Measurements from ENCODE around the gene TMEM53.

TMEM53 gene

DNA sequence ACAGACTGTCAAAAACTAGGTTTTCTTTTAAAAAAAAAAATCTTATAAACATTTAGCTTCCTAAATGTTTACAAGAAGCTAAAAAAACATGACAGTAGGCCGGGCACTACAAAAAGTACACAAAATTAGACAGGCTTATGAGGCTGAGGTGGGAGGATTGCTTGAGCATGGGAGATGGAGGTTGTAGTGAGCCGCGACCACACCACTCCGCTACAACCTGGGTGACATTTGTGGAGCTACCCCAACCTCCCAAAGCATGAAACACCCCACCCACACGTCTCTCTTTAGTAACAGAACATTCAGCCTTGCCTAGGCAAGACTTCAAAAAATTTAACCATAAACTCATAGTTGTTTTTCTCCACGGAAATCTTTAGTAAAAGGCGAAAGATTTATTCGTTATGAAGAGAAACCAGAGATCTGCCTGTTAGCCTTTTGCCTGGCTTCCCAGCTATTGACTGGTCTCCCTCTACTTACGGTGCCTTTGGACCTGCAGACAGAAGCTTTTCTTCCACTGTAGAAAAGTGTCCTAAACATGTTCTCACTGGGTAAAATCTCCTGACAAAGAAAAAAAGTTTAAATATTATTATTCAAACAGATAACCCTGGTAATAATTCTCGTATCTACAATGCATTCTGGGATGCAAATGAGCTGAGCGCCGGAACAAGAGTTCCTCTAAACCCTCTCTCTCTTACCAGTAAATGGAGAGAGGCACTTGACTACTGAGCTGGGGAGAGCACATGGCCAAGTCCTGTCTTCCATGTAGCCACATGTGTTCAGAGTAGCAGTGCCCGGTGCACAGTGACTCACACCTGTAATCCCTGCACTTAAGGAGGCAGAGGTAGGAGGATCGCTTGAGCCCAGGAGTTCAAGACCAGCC lies 47.4 kb upstream of the TMEM53 start:
- TF ChIP-seq, protein P1, sequence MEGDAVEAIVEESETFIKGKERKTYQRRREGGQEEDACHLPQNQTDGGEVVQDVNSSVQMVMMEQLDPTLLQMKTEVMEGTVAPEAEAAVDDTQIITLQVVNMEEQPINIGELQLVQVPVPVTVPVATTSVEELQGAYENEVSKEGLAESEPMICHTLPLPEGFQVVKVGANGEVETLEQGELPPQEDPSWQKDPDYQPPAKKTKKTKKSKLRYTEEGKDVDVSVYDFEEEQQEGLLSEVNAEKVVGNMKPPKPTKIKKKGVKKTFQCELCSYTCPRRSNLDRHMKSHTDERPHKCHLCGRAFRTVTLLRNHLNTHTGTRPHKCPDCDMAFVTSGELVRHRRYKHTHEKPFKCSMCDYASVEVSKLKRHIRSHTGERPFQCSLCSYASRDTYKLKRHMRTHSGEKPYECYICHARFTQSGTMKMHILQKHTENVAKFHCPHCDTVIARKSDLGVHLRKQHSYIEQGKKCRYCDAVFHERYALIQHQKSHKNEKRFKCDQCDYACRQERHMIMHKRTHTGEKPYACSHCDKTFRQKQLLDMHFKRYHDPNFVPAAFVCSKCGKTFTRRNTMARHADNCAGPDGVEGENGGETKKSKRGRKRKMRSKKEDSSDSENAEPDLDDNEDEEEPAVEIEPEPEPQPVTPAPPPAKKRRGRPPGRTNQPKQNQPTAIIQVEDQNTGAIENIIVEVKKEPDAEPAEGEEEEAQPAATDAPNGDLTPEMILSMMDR (conservative IDR thresholded peaks at IDR 0.05; ENCODE audit: low read depth, low read length): no peak
- peak overlapping the region; percentile 87 for H3K27ac ChIP-seq
- H3K9ac ChIP-seq: peak overlapping the region; percentile 55; the same call in 1 of the 2 replicates
- H3K27me3 ChIP-seq (ENCODE audit: insufficient read depth, low read depth): no peaks in the 10 kb centered on the region
- no peaks in the 10 kb centered on the region for H3K36me3 ChIP-seq (ENCODE audit: insufficient read depth)
- no peaks in the 10 kb centered on the region for H3K79me2 ChIP-seq (ENCODE audit: insufficient read depth, low read depth)
- H3K4me3 ChIP-seq (IDR thresholded peaks at IDR 0.05; ENCODE audit: insufficient read depth, low read depth, low read length): no peak overlapping the region
- H3K4me1 ChIP-seq (ENCODE audit: low read depth, poor library complexity, severe bottlenecking): peaks cover 50% of the 10 kb centered on the region
- peak overlapping the region; percentile 6; the same call in 1 of the 2 replicates for H3K4me2 ChIP-seq
- H2AFZ ChIP-seq (ENCODE audit: low read depth): peak overlapping the region; percentile 42
- no peaks in the 10 kb centered on the region for H4K20me1 ChIP-seq (ENCODE audit: insufficient read depth)

DNA sequence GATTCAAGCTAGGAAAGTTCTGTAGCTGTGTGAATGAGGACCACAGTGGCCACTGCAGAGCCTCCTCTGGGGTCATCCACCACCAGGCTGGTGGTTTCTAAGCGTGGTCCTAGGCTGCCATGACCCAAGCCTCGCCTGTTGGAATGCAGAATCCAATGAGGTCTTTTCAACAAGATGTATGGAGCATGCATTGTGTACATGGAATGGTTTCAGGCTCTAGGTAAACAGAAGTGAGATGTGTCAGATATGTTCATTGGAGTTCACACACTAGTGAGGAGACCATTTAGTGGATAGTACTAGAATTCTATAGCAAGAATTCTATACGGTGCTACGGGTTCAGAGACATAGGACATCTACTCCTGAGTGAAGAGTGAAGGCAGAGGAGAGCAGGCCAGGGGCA lies 46.0 kb upstream of the TMEM53 start:
- Histone ChIP-seq H3K4me1 (ENCODE audit: low read depth, poor library complexity, severe bottlenecking) (peaks cover 58% of the 10 kb centered on the region), H3K36me3 (ENCODE audit: insufficient read depth) (no peaks in the 10 kb centered on the region), H3K4me2 (no peak overlapping the region)

DNA sequence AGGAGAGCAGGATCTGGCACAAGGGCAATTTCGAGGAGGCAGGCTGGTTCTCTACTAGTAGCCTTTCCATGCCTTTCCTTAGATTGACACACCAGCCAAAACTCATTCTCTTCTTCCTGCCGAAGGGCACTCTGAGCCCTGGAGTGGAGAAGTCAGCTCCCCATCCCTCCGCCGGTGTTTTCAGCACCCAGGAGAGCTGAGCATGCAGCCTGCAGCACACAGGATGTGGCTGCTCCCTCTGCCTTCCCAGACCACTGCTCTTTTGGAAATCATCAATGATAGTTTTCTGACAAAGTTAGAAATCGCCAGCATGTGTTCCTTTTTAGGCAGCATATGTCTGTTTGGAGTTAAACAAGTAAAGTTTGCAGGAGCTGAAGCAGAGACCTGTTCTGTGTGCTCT lies 45.0 kb upstream of the TMEM53 start:
- TF ChIP-seq, protein P1 (conservative IDR thresholded peaks at IDR 0.05; ENCODE audit: low read depth, low read length): no peak
- H3K27me3 ChIP-seq (ENCODE audit: insufficient read depth, low read depth): no peaks in the 10 kb centered on the region
- H3K4me1 ChIP-seq (ENCODE audit: low read depth, poor library complexity, severe bottlenecking): peaks cover 66% of the 10 kb centered on the region
- H2AFZ ChIP-seq (ENCODE audit: low read depth): no peak overlapping the region
- no peaks in the 10 kb centered on the region for H3K36me3 ChIP-seq (ENCODE audit: insufficient read depth)
- H3K4me2 ChIP-seq: no peak overlapping the region
- H3K27ac ChIP-seq: no peak overlapping the region
- no peaks in the 10 kb centered on the region for H4K20me1 ChIP-seq (ENCODE audit: insufficient read depth)
- H3K9ac ChIP-seq: no peak overlapping the region
- no peaks in the 10 kb centered on the region for H3K79me2 ChIP-seq (ENCODE audit: insufficient read depth, low read depth)
- H3K4me3 ChIP-seq (IDR thresholded peaks at IDR 0.05; ENCODE audit: insufficient read depth, low read depth, low read length): no peak overlapping the region

More for the DNA sequence above, 46.0 kb upstream of the TMEM53 start:
- H3K9ac ChIP-seq: no peak overlapping the region
- H3K79me2 ChIP-seq (ENCODE audit: insufficient read depth, low read depth): no peaks in the 10 kb centered on the region
- TF ChIP-seq, protein P1 (conservative IDR thresholded peaks at IDR 0.05; ENCODE audit: low read depth, low read length): no peak
- no peaks in the 10 kb centered on the region for H3K27me3 ChIP-seq (ENCODE audit: insufficient read depth, low read depth)
- no peak overlapping the region for H2AFZ ChIP-seq (ENCODE audit: low read depth)
- no peaks in the 10 kb centered on the region for H4K20me1 ChIP-seq (ENCODE audit: insufficient read depth)
- H3K27ac ChIP-seq: no peak overlapping the region; the same call in 1 of the 2 replicates
- H3K4me3 ChIP-seq (IDR thresholded peaks at IDR 0.05; ENCODE audit: insufficient read depth, low read depth, low read length): no peak overlapping the region

DNA sequence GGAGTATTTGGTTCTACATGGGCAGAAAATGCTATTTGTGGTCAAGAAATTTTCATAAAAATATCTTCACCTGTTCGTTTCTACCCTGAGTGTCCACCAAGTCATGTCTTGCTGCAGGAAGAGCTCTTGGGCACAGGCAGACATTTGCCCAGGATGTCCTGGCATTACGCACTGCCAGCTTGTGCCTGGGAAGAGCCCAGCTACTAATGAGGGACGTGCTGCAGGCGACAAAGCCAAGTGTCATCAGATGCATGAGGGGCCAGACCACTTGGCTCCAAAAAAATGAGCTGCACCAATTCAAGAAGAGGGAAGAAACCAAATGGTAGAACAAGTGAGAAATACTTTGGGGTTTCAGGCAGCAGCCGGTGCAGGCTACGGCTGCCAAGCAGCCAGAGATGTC lies 43.8 kb upstream of the TMEM53 start:
- Histone ChIP-seq H3K4me3 (IDR thresholded peaks at IDR 0.05; ENCODE audit: insufficient read depth, low read depth, low read length) (no peak overlapping the region), H4K20me1 (ENCODE audit: insufficient read depth) (no peaks in the 10 kb centered on the region), H3K36me3 (ENCODE audit: insufficient read depth) (no peaks in the 10 kb centered on the region), H3K4me2 (peak overlapping the region; percentile 60), H3K27me3 (ENCODE audit: insufficient read depth, low read depth) (no peaks in the 10 kb centered on the region), H3K27ac (peak overlapping the region; percentile 10; the same call in 1 of the 2 replicates), H2AFZ (ENCODE audit: low read depth) (0 out of 2 replicates have a peak overlapping the region, but pooled peaks have one; percentile 0), H3K9ac (no peak overlapping the region), H3K4me1 (ENCODE audit: low read depth, poor library complexity, severe bottlenecking) (peaks cover 75% of the 10 kb centered on the region), H3K79me2 (ENCODE audit: insufficient read depth, low read depth) (no peaks in the 10 kb centered on the region)
- TF ChIP-seq, protein P1 (conservative IDR thresholded peaks at IDR 0.05; ENCODE audit: low read depth, low read length): no peak

All from KMS-11 (cell line).